SH-SY5Y (cell line): ENCODE results near the gene MPV17L2.

Experiments
- GATA2 ChIP-seq: IDR thresholded peaks from 2 replicates; pipeline ENCODE4 v1.6.1; 2011; ENCODE audit warnings: mild to moderate bottlenecking, low read depth, low read length
- GATA3 ChIP-seq: IDR thresholded peaks from 2 replicates; pipeline ENCODE4 v1.6.1; 2011; ENCODE audit warnings: low read depth, mild to moderate bottlenecking, low read length, moderate library complexity

DNA sequence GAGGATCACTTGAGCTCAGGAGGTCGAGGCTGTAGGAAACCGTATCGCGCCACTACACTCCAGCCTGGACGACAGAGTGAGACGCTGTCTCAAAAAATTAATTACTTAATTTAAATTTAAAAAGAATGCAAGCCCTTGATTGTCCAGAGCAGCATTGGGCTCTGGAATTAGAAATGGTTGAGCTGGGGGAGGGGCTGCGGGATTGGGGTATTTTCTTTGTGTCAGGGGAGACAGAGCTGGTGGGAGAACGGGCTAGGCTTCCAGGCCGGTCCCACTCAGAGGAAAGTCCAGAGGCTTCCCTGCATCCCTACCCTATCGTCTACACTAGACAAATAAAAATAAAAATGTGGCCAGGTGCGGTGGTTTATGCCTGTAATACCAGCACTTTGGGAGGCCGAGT is 13.0 kb downstream of the MPV17L2 start:
- TF ChIP-seq GATA2 (no peak), GATA3 (no peak)
